HepG2 (cell line): ENCODE results near the gene GADD45GIP1. TPM values are rescaled to one million over a fixed set of nuclear protein-coding genes. Genes with fewer than 3 reads are reported as not detected.

ENCODE experiments used
- ATAC-seq: fragments of 200-7000 bp; cut with Tn5 transposase; 3 replicates; pipeline ENCODE4 v1.9.1; 2020; ENCODE audit warnings: mild to moderate bottlenecking, moderate library complexity
- Bru-seq: library from RNA; stranded (reverse); fragments of 400-500 nt; gene quantifications from one replicate; lab custom pipeline; 2021; lab: Mats Ljungman, UMichigan
- BruChase-seq, 2 experiments: library from RNA; stranded (reverse); fragments of 400-500 nt; gene quantifications; one replicate each; lab custom pipeline; 2021; lab: Mats Ljungman, UMichigan
- BruUV-seq: library from RNA; stranded (reverse); fragments of 400-500 nt; replicated peaks from 2 replicates; lab custom pipeline; 2021; lab: Mats Ljungman, UMichigan
- CTCF ChIA-PET: fragments of 300-600 bp; formaldehyde crosslinking; extraction: SDS; loops from one replicate; lab custom pipeline; 2021; ENCODE audit warnings: low total read pairs, inconsistent platforms, low intra/inter-chr PET ratio; lab: Yijun Ruan, JAX
- POLR2A ChIA-PET: fragments of 350-600 bp; sonication (Branson Sonifier 250); formaldehyde crosslinking; loops from one replicate; lab custom pipeline; 2020; ENCODE audit warnings: antibody characterized with exemption, inconsistent platforms; lab: Yijun Ruan, JAX
- DNase-seq: peaks from one replicate; pipeline ENCODE4 v3.0.0-alpha.2; 2015; ENCODE audit warnings: low spot score
- FAIRE-seq: peaks from 3 replicates; lab custom pipeline; 2011; peaks lifted over from hg19 to GRCh38; lab: Jason Lieb, UNC
- H2AFZ ChIP-seq: one replicate; pipeline ENCODE4 v1.6.1; 2011; ENCODE audit warnings: low read length, inconsistent platforms
- H3K27ac ChIP-seq: fragments of 300-600 bp; 3 replicates; pipeline ENCODE4 v1.8.0; 2011; ENCODE audit warnings: mixed run types, mild to moderate bottlenecking, mixed read lengths, low read length, inconsistent platforms; ENCODE audit not compliant: insufficient read depth; ENCODE audit errors: extremely low read length
- H3K27me3 ChIP-seq, 2 experiments: fragments of 200-600 bp in 1 of 2; 2 replicates in 1 of 2; 3 replicates in 1 of 2; pipeline versions ENCODE4 v1.6.0 to v1.8.0; 2011; ENCODE audit warnings: low read length in 2 of 2, mild to moderate bottlenecking in 2 of 2, moderate library complexity in 2 of 2, inconsistent platforms in 1 of 2; ENCODE audit not compliant: insufficient read depth in 2 of 2, control insufficient read depth in 1 of 2
- H3K36me3 ChIP-seq, 2 experiments: fragments of 200-600 bp in 1 of 2; replicated peaks in 1 of 2; 2 replicates in 1 of 2; 3 replicates in 1 of 2; pipeline versions ENCODE4 v1.5.1 to v1.8.0; 2011; ENCODE audit warnings: low read length in 2 of 2, inconsistent platforms in 1 of 2; ENCODE audit not compliant: insufficient read depth in 2 of 2, control insufficient read depth in 1 of 2
- H3K4me1 ChIP-seq: 2 replicates; pipeline ENCODE4 v1.5.1; 2012; ENCODE audit warnings: low read length, inconsistent platforms; ENCODE audit not compliant: insufficient read depth
- H3K4me2 ChIP-seq: 2 replicates; pipeline ENCODE4 v1.6.0; 2011; ENCODE audit warnings: low read depth, low read length, inconsistent platforms
- H3K4me3 ChIP-seq, 3 experiments: fragments of 200-600 bp in 1 of 3; sonication (generic), shearing (Covaris generic) in 1 of 3; replicated peaks in 1 of 3; 2 replicates each; pipeline ENCODE4 v1.5.1; 2011 to 2016; ENCODE audit warnings: low read length in 3 of 3, inconsistent platforms in 2 of 3, low read depth in 2 of 3, mild to moderate bottlenecking in 2 of 3, control low read depth in 1 of 3, mixed read lengths in 1 of 3; ENCODE audit not compliant: insufficient read depth in 1 of 3
- H3K79me2 ChIP-seq: one replicate; pipeline ENCODE4 v1.6.1; 2011; ENCODE audit warnings: low read length, inconsistent platforms; ENCODE audit not compliant: insufficient read depth
- H3K9ac ChIP-seq: 2 replicates; pipeline ENCODE4 v1.6.0; 2011; ENCODE audit warnings: mild to moderate bottlenecking, low read depth, low read length, inconsistent platforms; ENCODE audit not compliant: insufficient read depth
- H3K9me3 ChIP-seq: 2 replicates; pipeline ENCODE4 v1.5.1; 2012; ENCODE audit warnings: mild to moderate bottlenecking, low read length
- H4K20me1 ChIP-seq: 2 replicates; pipeline ENCODE4 v1.6.0; 2011; ENCODE audit warnings: inconsistent platforms, mild to moderate bottlenecking, low read length, moderate library complexity; ENCODE audit not compliant: insufficient read depth
- ATAD3A ChIP-seq: sonication (generic); formaldehyde crosslinking; IDR thresholded peaks from 2 replicates; pipeline ENCODE4 v1.4.0; 2020; ENCODE audit warnings: missing genetic modification reagents
- ATRX ChIP-seq: sonication (generic); formaldehyde crosslinking; IDR thresholded peaks from 2 replicates; pipeline ENCODE4 v1.4.0; 2020; ENCODE audit warnings: missing genetic modification reagents, borderline replicate concordance
- DR1 ChIP-seq: sonication (generic); formaldehyde crosslinking; IDR thresholded peaks from 2 replicates; pipeline ENCODE4 v1.8.0; 2021; ENCODE audit warnings: mild to moderate bottlenecking, missing genetic modification reagents, inconsistent platforms
- FOXK1 ChIP-seq: sonication (generic); formaldehyde crosslinking; IDR thresholded peaks from 2 replicates; pipeline ENCODE4 v1.4.0; 2020; ENCODE audit warnings: low read depth, missing genetic modification reagents, borderline replicate concordance
- HHEX ChIP-seq: IDR thresholded peaks from 2 replicates; pipeline ENCODE4 v1.6.1; 2016; ENCODE audit warnings: control low read depth
- HMGXB4 ChIP-seq, 2 experiments: sonication (generic) in 1 of 2; formaldehyde crosslinking in 1 of 2; IDR thresholded peaks; 2 replicates each; pipeline versions ENCODE4 v1.4.0 to v1.6.1; 2018 to 2020; ENCODE audit warnings: missing genetic modification reagents in 2 of 2, borderline replicate concordance in 1 of 2, low read depth in 1 of 2, mild to moderate bottlenecking in 1 of 2, missing biosample characterization in 1 of 2
- JARID2 ChIP-seq: sonication (generic); formaldehyde crosslinking; IDR thresholded peaks from 2 replicates; pipeline ENCODE4 v1.8.1; 2023; ENCODE audit warnings: missing genetic modification reagents, inconsistent platforms; ENCODE audit not compliant: insufficient replicate concordance
- KLF11 ChIP-seq: IDR thresholded peaks from 2 replicates; pipeline ENCODE4 v1.6.1; 2016; ENCODE audit warnings: missing compliant biosample characterization
- POLR2G ChIP-seq: fragments of 200-400 bp; formaldehyde crosslinking; IDR thresholded peaks from 2 replicates; pipeline ENCODE4 v1.6.1; 2018; ENCODE audit warnings: mild to moderate bottlenecking, low read depth, low read length, moderate library complexity
- TBP ChIP-seq: sonication (generic); formaldehyde crosslinking; IDR thresholded peaks from 2 replicates; pipeline ENCODE4 v1.5.0; 2020; ENCODE audit warnings: missing genetic modification reagents
- ZNF232 ChIP-seq: sonication (generic); formaldehyde crosslinking; IDR thresholded peaks from 2 replicates; pipeline ENCODE4 v1.4.0; 2020; ENCODE audit warnings: missing genetic modification reagents, borderline replicate concordance
- ZNF496 ChIP-seq: sonication (generic); formaldehyde crosslinking; IDR thresholded peaks from 2 replicates; pipeline ENCODE4 v1.8.1; 2023; ENCODE audit warnings: mild to moderate bottlenecking, moderate library complexity, missing genetic modification reagents; ENCODE audit not compliant: insufficient replicate concordance
- ZNF766 ChIP-seq: sonication (generic); formaldehyde crosslinking; IDR thresholded peaks from 2 replicates; pipeline ENCODE4 v1.5.0; 2020; ENCODE audit warnings: missing genetic modification reagents, borderline replicate concordance
- ZNF776 ChIP-seq: sonication (generic); formaldehyde crosslinking; IDR thresholded peaks from 2 replicates; pipeline ENCODE4 v1.4.0; 2020; ENCODE audit warnings: mild to moderate bottlenecking, missing genetic modification reagents
- ZNF782 ChIP-seq: sonication (generic); formaldehyde crosslinking; IDR thresholded peaks from 2 replicates; pipeline ENCODE4 v1.4.0; 2020; ENCODE audit warnings: missing genetic modification reagents, mild to moderate bottlenecking, borderline replicate concordance
- WGBS: methylation state at CpG from one replicate; pipeline ENCODE4 v1.1.6; 2017; ENCODE audit warnings: low lambda C conversion rate; 5-methylcytosine and 5-hydroxymethylcytosine counted together
- in situ Hi-C: cut with HindIII; loops from 2 replicates; pipeline ENCODE4 v1.10.0; 2017; ENCODE audit warnings: low pct_unique_long_range_greater_than_20kb; ENCODE audit not compliant: extremely low pct_ligation_motif_present
- intact Hi-C: fragments of 100-400 bp; cut with micrococcal nuclease; formaldehyde crosslinking; loops from one replicate; pipeline ENCODE4 v1.10.0; 2022; ENCODE audit not compliant: unreplicated experiment
- long read RNA-seq, 2 experiments: library from RNA in 1 of 2; library from polyadenylated mRNA in 1 of 2; stranded (forward) in 1 of 2; unstranded in 1 of 2; transcript quantifications; one replicate each; pipeline ENCODE4 v2.0.0, GENCODE V29; 2019 to 2022
- polyA minus RNA-seq, 3 experiments: library from RNA; depleted of rRNA, polyadenylated mRNA; stranded (reverse); fragments of >200 nt; gene quantifications; 2 replicates each; pipeline ENCODE4 v1.2.3, GENCODE V29; 2011; ENCODE audit warnings: low replicate concordance in 1 of 3
- polyA plus RNA-seq, 8 experiments: library from polyadenylated mRNA; depleted of rRNA in 3 of 8; stranded (reverse) in 7 of 8; unstranded in 1 of 8; fragments of >200 nt; fragmentation: Illumina TruSeq in 4 of 8; extraction: Trizol in 4 of 8; gene quantifications; 2 replicates each; pipeline versions ENCODE4 v1.2.1 to v1.2.3, GENCODE V29; 2011 to 2016; ENCODE audit warnings: low read depth in 4 of 8, missing spikeins in 1 of 8, mixed read lengths in 1 of 8; ENCODE audit not compliant: insufficient read depth in 1 of 8
- total RNA-seq, 5 experiments: library from RNA; depleted of rRNA; stranded (reverse); fragments of >200 nt; fragmentation: Illumina TruSeq; extraction: Trizol; gene quantifications; 2 replicates each; pipeline ENCODE4 v1.2.3, GENCODE V29; 2016; ENCODE audit warnings: low read depth in 1 of 5

Gene GADD45GIP1
- 24.6 and 37.4 TPM in 2 replicates for total RNA-seq (2016; rRNA removed; fragmentation: Illumina TruSeq; extraction: Trizol)
- total RNA-seq (2016; cell fraction: cytosol; rRNA removed; fragmentation: Illumina TruSeq; extraction: Trizol; ENCODE audit: low read depth): 14.3 and 14.8 TPM in 2 replicates
- 25.1 and 41.7 TPM in 2 replicates for total RNA-seq (2016; cell fraction: insoluble cytoplasmic fraction; rRNA removed; fragmentation: Illumina TruSeq; extraction: Trizol)
- total RNA-seq (2016; cell fraction: membrane; rRNA removed; fragmentation: Illumina TruSeq; extraction: Trizol): 14.2 and 15.7 TPM in 2 replicates
- 8.8 and 9.5 TPM in 2 replicates for total RNA-seq (2016; cell fraction: nucleus; rRNA removed; fragmentation: Illumina TruSeq; extraction: Trizol)
- polyA plus RNA-seq (2011; rRNA removed): 30.7 and 31.9 TPM in 2 replicates
- polyA plus RNA-seq (2011; cell fraction: cytosol; rRNA removed): 33.0 and 52.1 TPM in 2 replicates
- 13.9 and 14.0 TPM in 2 replicates for polyA plus RNA-seq (2011; cell fraction: nucleus; rRNA removed)
- polyA plus RNA-seq (2012): 19.0 and 20.6 TPM in 2 replicates
- 24.7 and 26.7 TPM in 2 replicates for polyA plus RNA-seq (2016; cell fraction: cytosol; fragmentation: Illumina TruSeq; extraction: Trizol; ENCODE audit: low read depth)
- 71.6 and 84.3 TPM in 2 replicates for polyA plus RNA-seq (2016; cell fraction: insoluble cytoplasmic fraction; fragmentation: Illumina TruSeq; extraction: Trizol; ENCODE audit: low read depth)
- polyA plus RNA-seq (2016; cell fraction: membrane; fragmentation: Illumina TruSeq; extraction: Trizol; ENCODE audit: low read depth): 20.1 and 21.0 TPM in 2 replicates
- polyA plus RNA-seq (2016; cell fraction: nucleus; fragmentation: Illumina TruSeq; extraction: Trizol; ENCODE audit: insufficient read depth, low read depth): 27.9 and 29.2 TPM in 2 replicates
- polyA minus RNA-seq (2011; rRNA and poly(A)+ RNA removed; ENCODE audit: low replicate concordance): 6.2 and 12.6 TPM in 2 replicates
- 9.9 and 11.7 TPM in 2 replicates for polyA minus RNA-seq (2011; cell fraction: cytosol; rRNA and poly(A)+ RNA removed)
- 3.2 and 3.7 TPM in 2 replicates for polyA minus RNA-seq (2011; cell fraction: nucleus; rRNA and poly(A)+ RNA removed)
- Bru-seq, nascent RNA: percentile 85 among the genes with signal in this experiment
- percentile 84 among the genes with signal in this experiment for BruChase-seq, experiment 1, labeled RNA remaining after a 6-hour chase
- percentile 85 among the genes with signal in this experiment for BruChase-seq, experiment 2, labeled RNA remaining after a 2-hour chase
- long read RNA-seq, experiment 1, transcript GADD45GIP1-201 (2 exons, 1,782 nt): major isoform, 245 of 255 reads
- long read RNA-seq, experiment 1, partial matches to known transcripts: 1 of 255 reads
- long read RNA-seq, experiment 1, other reads (novel, unspliced or antisense): 9 of 255 reads
- long read RNA-seq, experiment 2, transcript GADD45GIP1-201 (2 exons, 1,782 nt): major isoform, 172 of 205 reads
- long read RNA-seq, experiment 2, partial matches to known transcripts: 21 of 205 reads
- long read RNA-seq, experiment 2, other reads (novel, unspliced or antisense): 12 of 205 reads

GRCh38 chr19:12956446-12957388 lies at the start of gene GADD45GIP1:
TSS of gene GADD45GIP1 (minus strand) at chr19:12957223. CDS start at chr19:12957212, 11 bp downstream.
- FAIRE-seq (no peak), ATAC-seq (peak; percentile 92), DNase-seq (peak; percentile 67)
- intact Hi-C loops (no loop called here), in situ Hi-C loops (no loop called here)
- peak within 1 kb of the TSS; percentile 82 for H3K4me2 ChIP-seq
- H3K4me1 ChIP-seq: peaks cover 23% of the 10 kb centered on the region
- H3K79me2 ChIP-seq: peaks cover 24% of the 10 kb centered on the region
- WGBS: under 1% methylated on average over 28 of the region's 84 CpGs
- BruUV-seq: no TSS peak
- peak within 1 kb of the TSS; percentile 93 for H3K9ac ChIP-seq
- H3K4me3 ChIP-seq: peak within 1 kb of the TSS; percentile 82 to 93 (median 89)
- H3K27ac ChIP-seq: peak within 1 kb of the TSS; percentile 88
- H3K27me3 ChIP-seq: no peaks in the 10 kb centered on the region
- H3K36me3 ChIP-seq: peaks cover 8 to 24% of the 10 kb centered on the region in 2 experiments; a peak in 4 of 5 replicates
- peak within 1 kb of the TSS; percentile 9 for H2AFZ ChIP-seq
- ChIA-PET CTCF (no interaction called here), POLR2A (interaction anchor here (0.7 to 3.9 kb wide), 5 partner anchors 9 to 75 kb away, joined by 3 to 25 read pairs (median 6); partner anchors contain the start of genes GCDH and RAD23A)
- no peaks in the 10 kb centered on the region for H3K9me3 ChIP-seq
- no peaks in the 10 kb centered on the region for H4K20me1 ChIP-seq
- TF ChIP-seq ZNF496 (CRISPR knock-in tag): no peak
- peak; percentile 26; the same call in 1 of the 2 replicates for TF ChIP-seq DR1 (CRISPR knock-in tag)
- no peak for TF ChIP-seq ATAD3A
- TF ChIP-seq HMGXB4 (CRISPR knock-in tag; IDR thresholded peaks at IDR 0.05; ENCODE audit: borderline replicate concordance in 1 of 2, low read depth in 1 of 2): peak; percentile 72 to 86
- TF ChIP-seq ZNF766: peak; percentile 47; the same call in 1 of the 2 replicates
- no peak for TF ChIP-seq ZNF776
- TF ChIP-seq ZNF232 (CRISPR knock-in tag): no peak; the same call in 1 of the 2 replicates
- no peak for TF ChIP-seq ZNF782 (CRISPR knock-in tag)
- no peak for TF ChIP-seq TBP (CRISPR knock-in tag)
- TF ChIP-seq JARID2: no peak
- peak; percentile 97 for TF ChIP-seq POLR2G
- TF ChIP-seq HHEX: no peak
- TF ChIP-seq KLF11 (CRISPR knock-in tag): no peak
- peak; percentile 29; the same call in 1 of the 2 replicates for TF ChIP-seq FOXK1 (CRISPR knock-in tag)
- no peak for TF ChIP-seq ATRX (CRISPR knock-in tag)
